Astrocyte (in vitro differentiated cells and primary cell): Measurements from ENCODE around the gene ANAPC16.

Experiments
- CTCF ChIP-seq: IDR thresholded peaks from 2 replicates; pipeline ENCODE4 v1.5.1; 2011; ENCODE audit warnings: low read depth, mild to moderate bottlenecking, inconsistent platforms, low read length, moderate library complexity; ENCODE audit not compliant: insufficient read depth
- EZH2 ChIP-seq: IDR thresholded peaks from 2 replicates; pipeline ENCODE4 v1.6.1; 2012; ENCODE audit warnings: mild to moderate bottlenecking, low read length, inconsistent platforms; ENCODE audit not compliant: insufficient read depth

- TF ChIP-seq CTCF, result no peak
- no peak for TF ChIP-seq EZH2
These were observed 4.8 kb downstream of the ANAPC16 start for GRCh38 chr10:72220637-72221036.
